Liver (tissue), 9 donors: Measurements from ENCODE around the gene GALNTL6. TPM values are rescaled to one million over a fixed set of nuclear protein-coding genes. Genes with fewer than 3 reads are reported as not detected.

Experiments used
- DNase-seq: peaks from one replicate; pipeline ENCODE4 v3.0.0-alpha.2; 2017; ENCODE audit warnings: low spot score
- H3K27ac ChIP-seq, 2 donors: one replicate each; pipeline ENCODE4 v1.7.0; 2013; ENCODE audit warnings: inconsistent platforms in 2 of 2, low read length in 2 of 2, control low read depth in 1 of 2, low read depth in 1 of 2, mild to moderate bottlenecking in 1 of 2
- H3K27me3 ChIP-seq, 4 donors: one replicate each; pipeline versions ENCODE4 v1.6.1 to v1.7.0; 2013; ENCODE audit warnings: low read length in 3 of 4, inconsistent platforms in 1 of 4, mild to moderate bottlenecking in 1 of 4, moderate library complexity in 1 of 4; ENCODE audit not compliant: control insufficient read depth in 4 of 4, insufficient read depth in 4 of 4
- H3K36me3 ChIP-seq, 4 donors: one replicate each; pipeline versions ENCODE4 v1.6.1 to v1.7.0; 2013; ENCODE audit warnings: low read length in 3 of 4, mild to moderate bottlenecking in 3 of 4, low read depth in 1 of 4, moderate library complexity in 1 of 4; ENCODE audit not compliant: control insufficient read depth in 4 of 4, insufficient read depth in 3 of 4
- H3K4me1 ChIP-seq, 4 donors: one replicate each; pipeline versions ENCODE4 v1.6.1 to v1.7.0; 2013; ENCODE audit warnings: low read length in 3 of 4, mild to moderate bottlenecking in 3 of 4, moderate library complexity in 1 of 4; ENCODE audit not compliant: control insufficient read depth in 4 of 4, insufficient read depth in 4 of 4
- H3K4me3 ChIP-seq, 3 donors: one replicate each; pipeline versions ENCODE4 v1.6.1 to v1.7.0; 2013; ENCODE audit warnings: low read length in 3 of 3, control low read depth in 1 of 3, low read depth in 1 of 3, mild to moderate bottlenecking in 1 of 3
- H3K9ac ChIP-seq, 2 donors: one replicate each; pipeline ENCODE4 v1.7.0; 2013; ENCODE audit warnings: low read length in 2 of 2, mild to moderate bottlenecking in 2 of 2, moderate library complexity in 2 of 2, control low read depth in 1 of 2, low read depth in 1 of 2
- H3K9me3 ChIP-seq, 4 donors: one replicate each; pipeline versions ENCODE4 v1.6.1 to v1.7.0; 2013; ENCODE audit warnings: low read length in 3 of 4; ENCODE audit not compliant: control insufficient read depth in 4 of 4
- ATF3 ChIP-seq: IDR thresholded peaks from 2 replicates; pipeline ENCODE4 v1.6.1; 2016; ENCODE audit warnings: antibody characterized with exemption
- CTCF ChIP-seq: fragments of 150-350 bp; IDR thresholded peaks from 2 replicates; pipeline ENCODE4 v1.5.1; 2017; ENCODE audit warnings: improper control_type of control experiment, low read depth, low read length; ENCODE audit not compliant: missing input control
- EGR1 ChIP-seq, 2 donors: IDR thresholded peaks; 2 replicates each; pipeline ENCODE4 v1.6.1; 2016 to 2018; ENCODE audit warnings: antibody characterized with exemption in 2 of 2, low read depth in 2 of 2
- FOXA1 ChIP-seq: IDR thresholded peaks from 2 replicates; pipeline ENCODE4 v1.6.1; 2016; ENCODE audit warnings: antibody characterized with exemption
- FOXA2 ChIP-seq: IDR thresholded peaks from 2 replicates; pipeline ENCODE4 v1.6.1; 2016; ENCODE audit warnings: antibody characterized with exemption
- GABPA ChIP-seq, 2 donors: IDR thresholded peaks in 1 of 2; conservative IDR thresholded peaks in 1 of 2; 2 replicates each; pipeline ENCODE4 v1.6.1; 2016; ENCODE audit warnings: antibody characterized with exemption in 2 of 2, mild to moderate bottlenecking in 1 of 2, moderate library complexity in 1 of 2
- HNF4A ChIP-seq, 2 donors: conservative IDR thresholded peaks; 2 replicates each; pipeline ENCODE4 v1.6.1; 2016; ENCODE audit warnings: antibody characterized with exemption in 2 of 2, mild to moderate bottlenecking in 2 of 2
- HNF4G ChIP-seq: IDR thresholded peaks from 2 replicates; pipeline ENCODE4 v1.6.1; 2016; ENCODE audit warnings: antibody characterized with exemption
- JUND ChIP-seq, 2 donors: IDR thresholded peaks; 2 replicates each; pipeline ENCODE4 v1.6.1; 2016; ENCODE audit warnings: antibody characterized with exemption in 2 of 2
- RAD21 ChIP-seq, 2 donors: IDR thresholded peaks; 2 replicates each; pipeline ENCODE4 v1.6.1; 2016; ENCODE audit warnings: antibody characterized with exemption in 2 of 2, mild to moderate bottlenecking in 2 of 2
- SP1 ChIP-seq: IDR thresholded peaks from 2 replicates; pipeline ENCODE4 v1.6.1; 2018; ENCODE audit warnings: antibody characterized with exemption, mild to moderate bottlenecking
- TAF1 ChIP-seq: conservative IDR thresholded peaks from 2 replicates; pipeline ENCODE4 v1.6.1; 2016; ENCODE audit warnings: antibody characterized with exemption, mild to moderate bottlenecking
- YY1 ChIP-seq: IDR thresholded peaks from 2 replicates; pipeline ENCODE4 v1.6.1; 2016; ENCODE audit warnings: antibody characterized with exemption, mild to moderate bottlenecking
- ZBTB33 ChIP-seq: IDR thresholded peaks from 2 replicates; pipeline ENCODE4 v1.6.1; 2016; ENCODE audit warnings: antibody characterized with exemption
- WGBS: extraction: QIAGEN DNeasy Blood & Tissue Kit; methylation state at CpG from one replicate; pipeline ENCODE4 v1.1.7; 2013; 5-methylcytosine and 5-hydroxymethylcytosine counted together
- polyA plus RNA-seq, 2 donors: library from polyadenylated mRNA; stranded (reverse) in 1 of 2; unstranded in 1 of 2; fragments of 200-250 nt in 1 of 2; fragments of >200 nt in 1 of 2; fragmentation: Nextera tagmentation in 1 of 2; extraction: Ambion mirVana in 1 of 2; gene quantifications; one replicate each; pipeline versions ENCODE4 v1.2.1 to v1.2.3, GENCODE V29; 2013 to 2015
- total RNA-seq, 2 donors: library from RNA; depleted of rRNA; stranded (reverse); fragments of >200 nt; gene quantifications; one replicate each; pipeline ENCODE4 v1.2.3, GENCODE V29; 2014
- TF ChIP-seq, protein P1 (sequence below): IDR thresholded peaks from 2 replicates; pipeline ENCODE4 v1.6.1; 2016; ENCODE audit warnings: antibody characterized with exemption, mild to moderate bottlenecking
- TF ChIP-seq, protein P2 (sequence below): IDR thresholded peaks from 2 replicates; pipeline ENCODE4 v1.6.1; 2016; ENCODE audit warnings: antibody characterized with exemption
- donor health status: healthy.
- donor health status: healthy.
- donor health status: healthy.
- donor health status: healthy.
- donor health status: healthy.

Gene GALNTL6
- total and polyA plus RNA-seq, 4 donors: 0.06 to 0.08 TPM; not detected in 2

- peaks cover 0 to 5% (median 0%) of the 10 kb centered on the region in 4 donors for H3K9me3 ChIP-seq
- no peak overlapping the region for H3K4me3 ChIP-seq
- H3K36me3 ChIP-seq: no peaks in the 10 kb centered on the region
- peaks cover 0 to 3% (median 0%) of the 10 kb centered on the region in 4 donors for H3K27me3 ChIP-seq
- no peak overlapping the region for H3K9ac ChIP-seq
- TF ChIP-seq FOXA1 (no peak), TAF1 (no peak), CTCF (no peak), YY1 (no peak), EGR1 (IDR thresholded peaks at IDR 0.05; ENCODE audit: low read depth in 2 of 2) (no peak), ATF3 (no peak), HNF4G (no peak), ZBTB33 (no peak), FOXA2 (no peak), HNF4A (conservative IDR thresholded peaks at IDR 0.05) (no peak), GABPA (IDR thresholded peaks at IDR 0.05 in 1 of 2, conservative IDR thresholded peaks at IDR 0.05 in 1 of 2) (no peak), RAD21 (IDR thresholded peaks at IDR 0.05) (no peak)
- TF ChIP-seq, protein P1, sequence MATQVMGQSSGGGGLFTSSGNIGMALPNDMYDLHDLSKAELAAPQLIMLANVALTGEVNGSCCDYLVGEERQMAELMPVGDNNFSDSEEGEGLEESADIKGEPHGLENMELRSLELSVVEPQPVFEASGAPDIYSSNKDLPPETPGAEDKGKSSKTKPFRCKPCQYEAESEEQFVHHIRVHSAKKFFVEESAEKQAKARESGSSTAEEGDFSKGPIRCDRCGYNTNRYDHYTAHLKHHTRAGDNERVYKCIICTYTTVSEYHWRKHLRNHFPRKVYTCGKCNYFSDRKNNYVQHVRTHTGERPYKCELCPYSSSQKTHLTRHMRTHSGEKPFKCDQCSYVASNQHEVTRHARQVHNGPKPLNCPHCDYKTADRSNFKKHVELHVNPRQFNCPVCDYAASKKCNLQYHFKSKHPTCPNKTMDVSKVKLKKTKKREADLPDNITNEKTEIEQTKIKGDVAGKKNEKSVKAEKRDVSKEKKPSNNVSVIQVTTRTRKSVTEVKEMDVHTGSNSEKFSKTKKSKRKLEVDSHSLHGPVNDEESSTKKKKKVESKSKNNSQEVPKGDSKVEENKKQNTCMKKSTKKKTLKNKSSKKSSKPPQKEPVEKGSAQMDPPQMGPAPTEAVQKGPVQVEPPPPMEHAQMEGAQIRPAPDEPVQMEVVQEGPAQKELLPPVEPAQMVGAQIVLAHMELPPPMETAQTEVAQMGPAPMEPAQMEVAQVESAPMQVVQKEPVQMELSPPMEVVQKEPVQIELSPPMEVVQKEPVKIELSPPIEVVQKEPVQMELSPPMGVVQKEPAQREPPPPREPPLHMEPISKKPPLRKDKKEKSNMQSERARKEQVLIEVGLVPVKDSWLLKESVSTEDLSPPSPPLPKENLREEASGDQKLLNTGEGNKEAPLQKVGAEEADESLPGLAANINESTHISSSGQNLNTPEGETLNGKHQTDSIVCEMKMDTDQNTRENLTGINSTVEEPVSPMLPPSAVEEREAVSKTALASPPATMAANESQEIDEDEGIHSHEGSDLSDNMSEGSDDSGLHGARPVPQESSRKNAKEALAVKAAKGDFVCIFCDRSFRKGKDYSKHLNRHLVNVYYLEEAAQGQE: no peak
- TF ChIP-seq, protein P2, sequence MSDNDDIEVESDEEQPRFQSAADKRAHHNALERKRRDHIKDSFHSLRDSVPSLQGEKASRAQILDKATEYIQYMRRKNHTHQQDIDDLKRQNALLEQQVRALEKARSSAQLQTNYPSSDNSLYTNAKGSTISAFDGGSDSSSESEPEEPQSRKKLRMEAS: no peak
- WGBS: 77% methylated on average over 6 of the region's 6 CpGs
- DNase-seq: no peak
- H3K27ac ChIP-seq: no peak overlapping the region
- H3K4me1 ChIP-seq: no peaks in the 10 kb centered on the region
Observed at GRCh38 chr4:171774642-171775190, 38.5 kb upstream of the GALNTL6 start.

DNA sequence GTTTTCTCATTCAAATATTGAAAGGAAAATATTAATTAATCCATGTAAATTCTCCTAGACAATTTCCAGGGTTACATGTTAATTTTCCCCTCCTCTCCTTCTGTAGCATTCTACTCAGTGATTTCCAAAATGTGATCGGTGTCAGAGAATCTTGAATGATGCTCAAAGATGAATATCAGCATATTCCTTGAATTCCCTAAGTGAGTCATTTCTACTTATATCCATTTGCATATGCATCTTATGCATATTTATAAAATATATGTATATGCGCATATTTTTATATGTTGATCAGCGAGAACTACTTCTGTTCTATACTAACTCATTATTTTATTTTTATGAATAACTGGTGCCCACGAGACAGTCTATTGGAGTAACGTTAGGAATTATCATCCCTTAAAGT lies 33.9 kb upstream of the GALNTL6 start:
- Histone ChIP-seq H3K4me1 (no peaks in the 10 kb centered on the region), H3K36me3 (no peaks in the 10 kb centered on the region), H3K27ac (no peak overlapping the region), H3K4me3 (no peak overlapping the region), H3K27me3 (peaks cover 0 to 3% (median 0%) of the 10 kb centered on the region in 4 donors), H3K9me3 (peaks cover 0 to 2% (median 0%) of the 10 kb centered on the region in 4 donors), H3K9ac (no peak overlapping the region)
- WGBS: 78% methylated on average over 5 of the region's 5 CpGs
- no peak for DNase-seq
- TF ChIP-seq JUND (IDR thresholded peaks at IDR 0.05): no peak
- TF ChIP-seq HNF4A (conservative IDR thresholded peaks at IDR 0.05): no peak
- no peak for TF ChIP-seq SP1
- TF ChIP-seq, protein P1: no peak
- no peak for TF ChIP-seq ATF3
- no peak for TF ChIP-seq FOXA1
- no peak for TF ChIP-seq ZBTB33
- TF ChIP-seq YY1: no peak
